Psoas muscle (tissue), 8 donors: ENCODE data around the gene PDZD7. TPM values are rescaled to one million over a fixed set of nuclear protein-coding genes. Genes with fewer than 3 reads are reported as not detected.

Source experiments
- ATAC-seq, 4 donors: fragments of 200-7000 bp; cut with Tn5 transposase; one replicate each; pipeline ENCODE4 v1.9.1; 2020; ENCODE audit warnings: moderate library complexity in 3 of 4, mild to moderate bottlenecking in 2 of 4
- DNase-seq, 2 donors: peaks; one replicate each; pipeline ENCODE4 v3.0.0-alpha.2; 2020
- H3K27ac ChIP-seq: fragments of 200-600 bp; one replicate; pipeline ENCODE4 v1.8.0; 2022
- H3K27me3 ChIP-seq, 3 donors: fragments of 200-600 bp in 1 of 3; one replicate each; pipeline versions ENCODE4 v1.6.1 to v1.8.0; 2013 to 2022; ENCODE audit warnings: low read length in 2 of 3, mild to moderate bottlenecking in 2 of 3, moderate library complexity in 1 of 3; ENCODE audit not compliant: insufficient read depth in 3 of 3
- H3K36me3 ChIP-seq, 2 donors: fragments of 200-600 bp in 1 of 2; one replicate each; pipeline versions ENCODE4 v1.6.1 to v1.8.0; 2013 to 2022; ENCODE audit warnings: low read depth in 1 of 2, mild to moderate bottlenecking in 1 of 2, moderate library complexity in 1 of 2; ENCODE audit not compliant: insufficient read depth in 1 of 2
- H3K4me1 ChIP-seq: fragments of 200-600 bp; one replicate; pipeline ENCODE4 v1.8.0; 2022
- H3K4me3 ChIP-seq: fragments of 200-600 bp; one replicate; pipeline ENCODE4 v1.8.0; 2022; ENCODE audit warnings: mild to moderate bottlenecking
- H3K9me3 ChIP-seq: fragments of 200-600 bp; one replicate; pipeline ENCODE4 v1.8.0; 2022
- WGBS, 3 donors: extraction: QIAGEN DNeasy Blood & Tissue Kit; methylation state at CpG; one replicate each; pipeline versions ENCODE4 v1.1.6 to v1.1.7; 2013; 5-methylcytosine and 5-hydroxymethylcytosine counted together
- intact Hi-C, 2 donors: fragments of 100-400 bp; cut with DNase I; formaldehyde crosslinking; loops; one replicate each; pipeline versions ENCODE4 v1.11.0 to v1.14.2; 2022
- polyA plus RNA-seq, 3 donors: library from polyadenylated mRNA; stranded (reverse); fragments of 200-250 nt; gene quantifications; one replicate each; pipeline ENCODE4 v1.2.3, GENCODE V29; 2013
- total RNA-seq, 4 donors: library from RNA; stranded (reverse); fragmentation: NEBNext Ultra II Directional in 2 of 4; extraction: Animal tissue kit (Norgen Biotek cat#: 25700) in 2 of 4; gene quantifications; one replicate each; pipeline versions ENCODE4 v1.2.1 to v1.2.4, GENCODE V29; 2021 to 2023
- TF ChIP-seq, protein P1 (sequence below): fragments of 200-600 bp; IDR thresholded peaks from one replicate; pipeline ENCODE4 v1.8.0; 2022; ENCODE audit warnings: antibody characterized with exemption
- donor health status: healthy with polysubstance abuse.
- donor health status: DM: no; HTN: no; CAD: no; lungs with moderate emphysema.
- donor health status: Bipolar disorder and iron deficiency.
- donor health status: healthy.
- donor health status: DM: yes; HTN: yes; CAD: no.
- donor health status: DM: no; HTN: no; CAD: no.
- donor health status: DM: no; HTN: no; CAD: no.
- donor health status: DM: yes; HTN: yes; CAD: no.

Gene PDZD7
- total and polyA plus RNA-seq, 7 donors, result 0.04 to 0.54 (median 0.08) TPM; not detected in 2

DNA sequence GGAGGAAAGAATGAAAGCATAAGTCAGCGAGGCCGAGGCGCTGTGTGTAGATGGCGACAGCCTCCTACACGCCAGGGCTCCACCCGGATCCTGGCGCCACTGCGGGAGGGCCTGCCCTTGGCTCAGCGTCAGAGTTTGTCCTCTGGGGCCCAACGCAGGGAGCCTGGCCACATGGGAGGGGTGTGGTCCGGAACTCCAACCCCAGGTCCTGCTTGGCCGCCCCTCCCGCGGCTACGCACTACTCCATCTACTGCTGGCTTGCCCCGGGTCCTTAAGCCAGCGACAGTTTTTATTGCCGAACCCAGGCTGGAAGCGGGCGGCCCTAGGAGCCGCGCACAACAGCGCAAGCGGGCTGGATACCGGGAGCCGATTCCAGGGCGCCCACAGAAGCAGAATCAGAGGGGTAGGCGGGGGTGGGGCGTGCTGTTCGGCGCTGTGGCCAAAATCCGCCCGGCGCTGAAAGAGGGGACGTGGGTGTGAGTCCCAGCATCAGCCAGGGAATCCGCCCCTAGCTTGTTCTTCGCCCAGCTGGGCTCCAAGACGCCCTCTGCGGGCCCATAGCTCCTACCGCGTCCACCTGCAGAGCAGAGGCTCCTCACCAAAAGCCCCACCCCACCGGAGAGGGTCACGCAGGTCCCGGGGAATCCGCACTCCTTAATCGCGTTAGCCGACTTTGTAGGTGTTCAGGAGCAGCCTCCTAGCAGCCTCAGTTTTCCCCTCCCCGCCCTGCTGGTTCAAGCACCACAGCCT is 35.4 kb upstream of the PDZD7 start:
- ATAC-seq, result peak; percentile 38 to 60 (median 52)
- WGBS, 3 donors, result 3 to 4% (median 4%) methylated on average over 38 to 49 of the region's 49 CpGs
- Histone ChIP-seq H3K27me3 (peaks cover 0 to 46% (median 0%) of the 10 kb centered on the region in 3 donors), H3K9me3 (no peaks in the 10 kb centered on the region), H3K4me1 (peaks cover 33% of the 10 kb centered on the region), H3K36me3 (no peaks in the 10 kb centered on the region), H3K27ac (no peak overlapping the region), H3K4me3 (peak overlapping the region; percentile 64)
- peak; percentile 73 to 84 for DNase-seq
- TF ChIP-seq, protein P1, sequence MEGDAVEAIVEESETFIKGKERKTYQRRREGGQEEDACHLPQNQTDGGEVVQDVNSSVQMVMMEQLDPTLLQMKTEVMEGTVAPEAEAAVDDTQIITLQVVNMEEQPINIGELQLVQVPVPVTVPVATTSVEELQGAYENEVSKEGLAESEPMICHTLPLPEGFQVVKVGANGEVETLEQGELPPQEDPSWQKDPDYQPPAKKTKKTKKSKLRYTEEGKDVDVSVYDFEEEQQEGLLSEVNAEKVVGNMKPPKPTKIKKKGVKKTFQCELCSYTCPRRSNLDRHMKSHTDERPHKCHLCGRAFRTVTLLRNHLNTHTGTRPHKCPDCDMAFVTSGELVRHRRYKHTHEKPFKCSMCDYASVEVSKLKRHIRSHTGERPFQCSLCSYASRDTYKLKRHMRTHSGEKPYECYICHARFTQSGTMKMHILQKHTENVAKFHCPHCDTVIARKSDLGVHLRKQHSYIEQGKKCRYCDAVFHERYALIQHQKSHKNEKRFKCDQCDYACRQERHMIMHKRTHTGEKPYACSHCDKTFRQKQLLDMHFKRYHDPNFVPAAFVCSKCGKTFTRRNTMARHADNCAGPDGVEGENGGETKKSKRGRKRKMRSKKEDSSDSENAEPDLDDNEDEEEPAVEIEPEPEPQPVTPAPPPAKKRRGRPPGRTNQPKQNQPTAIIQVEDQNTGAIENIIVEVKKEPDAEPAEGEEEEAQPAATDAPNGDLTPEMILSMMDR, result peak; percentile 38
- intact Hi-C loops, result loop anchor here in 1 of 2 donors (2.0 kb wide), 1 partner anchor 26 kb away; no protein-coding TSS in a partner anchor

DNA sequence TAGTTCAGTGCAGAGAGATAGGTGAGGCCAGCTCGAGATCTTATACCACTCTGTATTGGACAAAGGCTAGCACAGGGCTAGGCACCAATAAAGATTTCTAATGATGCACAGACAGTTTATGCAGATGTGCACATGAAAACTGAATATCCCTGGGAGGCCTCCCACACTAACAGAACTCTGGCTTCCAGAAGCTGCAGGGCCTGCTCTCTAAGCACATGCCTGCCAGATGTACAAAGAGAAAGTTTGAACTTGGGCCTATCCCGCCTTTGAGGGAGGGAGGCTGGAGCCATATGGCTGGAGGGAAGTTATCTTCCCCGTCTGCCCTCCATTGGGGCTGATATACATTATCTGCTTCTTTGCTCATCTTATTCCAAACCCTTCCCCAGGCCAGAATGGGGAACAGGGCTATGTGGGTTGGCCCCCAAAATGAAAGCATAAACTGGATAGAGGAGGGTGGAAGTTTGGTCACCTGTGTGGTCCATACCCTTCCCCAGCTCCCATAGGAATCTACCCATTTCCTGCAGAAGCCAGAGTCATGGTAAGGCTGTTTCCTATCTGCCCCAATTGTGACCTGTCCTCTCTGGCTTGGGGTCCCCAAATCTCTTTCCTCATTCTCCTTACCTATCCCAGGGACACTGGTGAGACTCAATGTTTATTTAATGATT is 34.7 kb upstream of the PDZD7 start:
- TF ChIP-seq, protein P1, result no peak
- H3K27me3 ChIP-seq, result peaks cover 0 to 46% (median 0%) of the 10 kb centered on the region in 3 donors

DNA sequence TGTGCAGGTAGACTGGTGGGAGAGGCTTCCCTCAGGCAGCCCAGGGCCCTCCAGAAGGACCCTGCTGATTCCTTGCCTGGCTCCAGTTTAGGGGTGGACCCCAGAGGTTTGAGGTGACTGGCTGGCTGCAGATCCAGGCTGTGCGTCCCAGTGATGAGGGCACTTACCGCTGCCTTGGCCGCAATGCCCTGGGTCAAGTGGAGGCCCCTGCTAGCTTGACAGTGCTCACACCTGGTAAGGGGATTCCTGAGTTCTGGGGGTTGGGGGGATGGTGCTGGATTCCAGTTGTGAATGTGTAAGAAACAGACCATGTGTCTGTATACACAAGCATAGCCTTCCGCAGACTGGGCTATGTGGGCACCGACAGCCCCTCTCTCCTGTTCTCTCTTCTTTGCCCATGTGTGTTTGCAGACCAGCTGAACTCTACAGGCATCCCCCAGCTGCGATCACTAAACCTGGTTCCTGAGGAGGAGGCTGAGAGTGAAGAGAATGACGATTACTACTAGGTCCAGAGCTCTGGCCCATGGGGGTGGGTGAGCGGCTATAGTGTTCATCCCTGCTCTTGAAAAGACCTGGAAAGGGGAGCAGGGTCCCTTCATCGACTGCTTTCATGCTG is 33.6 kb upstream of the PDZD7 start:
- peaks cover 41% of the 10 kb centered on the region for H3K4me1 ChIP-seq
- TF ChIP-seq, protein P1, result no peak
- 87 to 92% (median 91%) methylated on average over 9 of the region's 9 CpGs for WGBS, 3 donors
- intact Hi-C loops, result no loop called here
- H3K27me3 ChIP-seq, result peaks cover 0 to 46% (median 0%) of the 10 kb centered on the region in 3 donors
- DNase-seq (no peak), ATAC-seq (no peak)
- no peaks in the 10 kb centered on the region for H3K36me3 ChIP-seq
- H3K27ac ChIP-seq, result no peak overlapping the region
- no peak overlapping the region for H3K4me3 ChIP-seq
- no peaks in the 10 kb centered on the region for H3K9me3 ChIP-seq

More for the DNA sequence above, 34.7 kb upstream of the PDZD7 start:
- ATAC-seq, result no peak
- DNase-seq, result no peak
- H3K4me1 ChIP-seq, result peaks cover 33% of the 10 kb centered on the region
- no peaks in the 10 kb centered on the region for H3K36me3 ChIP-seq
- intact Hi-C loops, result loop anchor here in 1 of 2 donors (2.0 kb wide), 1 partner anchor 25 kb away; no protein-coding TSS in a partner anchor
- no peaks in the 10 kb centered on the region for H3K9me3 ChIP-seq
- H3K4me3 ChIP-seq, result peak overlapping the region; percentile 64
- no peak overlapping the region for H3K27ac ChIP-seq
- WGBS, 3 donors, result 75% methylated on average over 3 of the region's 3 CpGs

DNA sequence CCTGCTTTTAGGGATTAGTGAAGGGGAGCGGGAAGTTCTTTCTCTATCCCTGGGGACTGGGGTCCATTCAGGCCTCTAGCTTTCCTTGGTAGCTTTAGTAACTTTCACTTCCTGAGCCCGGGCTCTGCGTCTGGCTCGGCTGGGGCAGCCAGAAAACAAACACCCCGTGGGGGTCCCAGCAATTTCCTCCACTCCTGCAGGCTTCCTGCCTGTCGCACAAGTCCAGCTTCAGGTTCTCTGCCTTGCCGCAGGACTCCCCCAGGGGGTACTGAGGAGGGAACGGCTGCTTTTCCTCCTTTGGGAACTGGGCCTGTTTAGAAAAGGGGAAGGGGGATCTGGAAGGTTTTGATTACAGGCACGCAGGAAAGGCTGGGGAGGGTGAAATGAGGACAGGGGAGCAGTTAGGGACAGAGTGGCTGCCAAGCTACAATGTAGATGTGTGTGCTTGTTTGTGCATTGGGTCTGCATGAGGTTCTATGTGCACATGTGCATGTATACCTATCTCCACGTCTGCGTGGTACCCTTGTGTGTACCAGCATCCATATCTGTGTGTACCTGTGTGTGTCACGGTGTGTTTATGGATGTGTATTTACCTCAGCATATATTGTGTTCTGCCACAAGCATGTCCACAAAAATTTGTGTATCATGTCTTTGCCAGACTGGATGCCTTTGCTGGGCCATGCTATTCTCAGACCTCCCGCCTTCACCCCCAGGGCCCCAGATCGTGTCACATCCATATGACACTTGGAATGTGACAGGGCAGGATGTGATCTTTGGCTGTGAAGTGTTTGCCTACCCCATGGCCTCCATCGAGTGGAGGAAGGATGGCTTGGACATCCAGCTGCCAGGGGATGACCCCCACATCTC is 32.9 kb upstream of the PDZD7 start:
- Histone ChIP-seq H3K4me1 (peaks cover 41% of the 10 kb centered on the region), H3K4me3 (peak overlapping the region; percentile 97), H3K27ac (no peak overlapping the region), H3K36me3 (no peaks in the 10 kb centered on the region), H3K27me3 (peaks cover 0 to 46% (median 0%) of the 10 kb centered on the region in 3 donors), H3K9me3 (no peaks in the 10 kb centered on the region)
- TF ChIP-seq, protein P1, result no peak
- intact Hi-C loops, result no loop called here
- DNase-seq (no peak), ATAC-seq (no peak)
- WGBS, 3 donors, result 42 to 46% (median 45%) methylated on average over 15 of the region's 15 CpGs
